Right cardiac atrium (tissue), 5 donors: Measurements from ENCODE around the gene CRPPA. TPM values are rescaled to one million over a fixed set of nuclear protein-coding genes. Genes with fewer than 3 reads are reported as not detected.
"Not testable (repeated sequence)": the region's sequence is repeated elsewhere in the genome, so short reads cannot be mapped to it uniquely, and the experiment has no call there.

ENCODE experiments used
- ATAC-seq, 2 donors: fragments of 200-7000 bp; cut with Tn5 transposase; one replicate each; pipeline versions ENCODE4 v1.8.0 to v1.9.1; 2020; ENCODE audit warnings: moderate library complexity in 2 of 2, mild to moderate bottlenecking in 1 of 2
- DNase-seq, 3 donors: peaks; one replicate each; pipeline ENCODE4 v3.0.0-alpha.2; 2020
- H3K27ac ChIP-seq: one replicate; pipeline ENCODE4 v1.5.1; 2013; ENCODE audit warnings: mild to moderate bottlenecking, low read length, control low read depth, moderate library complexity
- H3K27me3 ChIP-seq: one replicate; pipeline ENCODE4 v1.6.1; 2013; ENCODE audit not compliant: control insufficient read depth, insufficient read depth
- H3K4me1 ChIP-seq: one replicate; pipeline ENCODE4 v1.6.1; 2013; ENCODE audit warnings: low read length; ENCODE audit not compliant: control insufficient read depth, insufficient read depth
- H3K4me3 ChIP-seq: one replicate; pipeline ENCODE4 v1.5.1; 2013; ENCODE audit warnings: low read length, control low read depth
- H3K9me3 ChIP-seq: one replicate; pipeline ENCODE4 v1.6.1; 2013; ENCODE audit warnings: low read length; ENCODE audit not compliant: control insufficient read depth
- WGBS: extraction: QIAGEN DNeasy Blood & Tissue Kit; methylation state at CpG from one replicate; pipeline ENCODE4 v1.1.7; 2013; 5-methylcytosine and 5-hydroxymethylcytosine counted together
- intact Hi-C, 4 donors: fragments of 100-400 bp; cut with DNase I; formaldehyde crosslinking; loops; one replicate each; pipeline versions ENCODE4 v1.11.0 to v1.14.0; 2022 to 2023
- polyA plus RNA-seq: library from polyadenylated mRNA; stranded (reverse); fragments of 200-250 nt; gene quantifications from one replicate; pipeline ENCODE4 v1.2.3, GENCODE V29; 2013
- total RNA-seq, 4 donors: library from RNA; stranded (reverse); fragmentation: NEBNext Ultra II Directional; extraction: Animal tissue kit (Norgen Biotek cat#: 25700); gene quantifications; one replicate each; pipeline ENCODE4 v1.2.1, GENCODE V29; 2021
- donor health status: healthy with polysubstance abuse.
- donor health status: DM: no; HTN: yes; CAD: no.
- donor health status: DM: no; HTN: no; CAD: no.
- donor health status: DM: no; HTN: yes; CAD: no; lungs with severe emphysema.
- donor health status: DM: yes; HTN: yes; CAD: no.

The CRPPA gene
- total and polyA plus RNA-seq, 5 donors: 2.3 to 13.6 (median 10.1) TPM

- intact Hi-C loops: no loop called here
- H3K4me3 ChIP-seq: no peak overlapping the region
- 93% methylated on average over 33 of the region's 33 CpGs for WGBS
- H3K27ac ChIP-seq: no peak overlapping the region
- DNase-seq (no peak), ATAC-seq (no peak)
- H3K9me3 ChIP-seq: no peaks in the 10 kb centered on the region
- H3K4me1 ChIP-seq: no peaks in the 10 kb centered on the region
- no peaks in the 10 kb centered on the region for H3K27me3 ChIP-seq
These were observed 23.7 kb downstream of the CRPPA start for GRCh38 chr7:16397501-16398145.

- H3K9me3 ChIP-seq: no peaks in the 10 kb centered on the region
- intact Hi-C loops: no loop called here
- 95% methylated on average over 25 of the region's 25 CpGs for WGBS
- H3K4me3 ChIP-seq: no peak overlapping the region
- H3K4me1 ChIP-seq: no peaks in the 10 kb centered on the region
- ATAC-seq: no peak
- H3K27ac ChIP-seq: no peak overlapping the region
- no peak for DNase-seq
- no peaks in the 10 kb centered on the region for H3K27me3 ChIP-seq
These were observed 24.4 kb downstream of the CRPPA start for GRCh38 chr7:16396766-16397500.

GRCh38 chr7:16395121-16395520 lies 26.2 kb downstream of the CRPPA start:
- WGBS: 93% methylated on average over 1 of the region's 1 CpG
- Histone ChIP-seq H3K9me3 (no peaks in the 10 kb centered on the region), H3K27ac (no peak overlapping the region), H3K4me3 (no peak overlapping the region), H3K27me3 (no peaks in the 10 kb centered on the region), H3K4me1 (no peaks in the 10 kb centered on the region)
- intact Hi-C loops: no loop called here
- ATAC-seq: no peak
- no peak for DNase-seq

- intact Hi-C loops: no loop called here
- no peaks in the 10 kb centered on the region for H3K4me1 ChIP-seq
- 98% methylated on average over 4 of the region's 4 CpGs for WGBS
- no peak overlapping the region for H3K4me3 ChIP-seq
- ATAC-seq: no peak
- no peaks in the 10 kb centered on the region for H3K27me3 ChIP-seq
- no peak for DNase-seq
- H3K27ac ChIP-seq: no peak overlapping the region
- H3K9me3 ChIP-seq: no peaks in the 10 kb centered on the region
These were observed 27.4 kb downstream of the CRPPA start for GRCh38 chr7:16393862-16394422.

- no peaks in the 10 kb centered on the region for H3K27me3 ChIP-seq
- intact Hi-C loops: no loop called here
These were observed 28.3 kb downstream of the CRPPA start for GRCh38 chr7:16392990-16393523.

GRCh38 chr7:16383786-16384185 lies 37.6 kb downstream of the CRPPA start:
- H3K27ac ChIP-seq, intact Hi-C loops, ATAC-seq, H3K9me3 ChIP-seq, H3K27me3 ChIP-seq, H3K4me3 ChIP-seq, DNase-seq, H3K4me1 ChIP-seq: not testable (repeated sequence)
- 98% methylated on average over 18 of the region's 18 CpGs for WGBS

More at GRCh38 chr7:16392990-16393523, 28.3 kb downstream of the CRPPA start:
- whole genome bisulfite sequencing: 98% methylated on average over 2 of the region's 2 CpGs
- no peaks in the 10 kb centered on the region for H3K4me1 ChIP-seq
- DNase-seq (no peak), ATAC-seq (no peak)
- H3K9me3 ChIP-seq: no peaks in the 10 kb centered on the region
- H3K4me3 ChIP-seq: no peak overlapping the region
- H3K27ac ChIP-seq: no peak overlapping the region

- WGBS: 96% methylated on average over 7 of the region's 7 CpGs
- H3K4me3 ChIP-seq, intact Hi-C loops, H3K9me3 ChIP-seq, H3K4me1 ChIP-seq, H3K27me3 ChIP-seq, H3K27ac ChIP-seq, DNase-seq, ATAC-seq: not testable (repeated sequence)
These were observed 38.2 kb downstream of the CRPPA start for GRCh38 chr7:16383103-16383502.

Other genes with a start within 250 kb of the CRPPA start
- 10 to 100 TPM in 2 of 4 donors, 1 to 10 TPM in 2; 4.3 to 17.2 (median 9.3) TPM for gene SOSTDC1, start 44.2 kb upstream of the CRPPA start, total RNA-seq
- 9.5 TPM for gene SOSTDC1, start 44.2 kb upstream of the CRPPA start, polyA plus RNA-seq
- not detected for gene LRRC72, start 105.3 kb upstream of the CRPPA start, total RNA-seq
- gene LRRC72, start 105.3 kb upstream of the CRPPA start, polyA plus RNA-seq: not detected
- gene ANKMY2, start 224.2 kb upstream of the CRPPA start, total RNA-seq: 10 to 100 TPM; 28.4 to 41.3 (median 34.4) TPM
- gene ANKMY2, start 224.2 kb upstream of the CRPPA start, polyA plus RNA-seq: 23.7 TPM
- 100 to 1,000 TPM; 124 to 214 (median 175) TPM for gene BZW2, start 224.6 kb upstream of the CRPPA start, total RNA-seq
- gene BZW2, start 224.6 kb upstream of the CRPPA start, polyA plus RNA-seq: 180 TPM